ENCODE data around the gene TRPV4. TPM values are rescaled to one million over a fixed set of nuclear protein-coding genes. Genes with fewer than 3 reads are reported as not detected.
A peak's percentile ranks its signal among the peaks of the same experiment; 100 is the strongest.

TRPV4 gene
- total RNA-seq, 3 donors from 2014 or later (not counting 1 experiment from before 2014, with no cell fraction given) = not detected

DNA sequence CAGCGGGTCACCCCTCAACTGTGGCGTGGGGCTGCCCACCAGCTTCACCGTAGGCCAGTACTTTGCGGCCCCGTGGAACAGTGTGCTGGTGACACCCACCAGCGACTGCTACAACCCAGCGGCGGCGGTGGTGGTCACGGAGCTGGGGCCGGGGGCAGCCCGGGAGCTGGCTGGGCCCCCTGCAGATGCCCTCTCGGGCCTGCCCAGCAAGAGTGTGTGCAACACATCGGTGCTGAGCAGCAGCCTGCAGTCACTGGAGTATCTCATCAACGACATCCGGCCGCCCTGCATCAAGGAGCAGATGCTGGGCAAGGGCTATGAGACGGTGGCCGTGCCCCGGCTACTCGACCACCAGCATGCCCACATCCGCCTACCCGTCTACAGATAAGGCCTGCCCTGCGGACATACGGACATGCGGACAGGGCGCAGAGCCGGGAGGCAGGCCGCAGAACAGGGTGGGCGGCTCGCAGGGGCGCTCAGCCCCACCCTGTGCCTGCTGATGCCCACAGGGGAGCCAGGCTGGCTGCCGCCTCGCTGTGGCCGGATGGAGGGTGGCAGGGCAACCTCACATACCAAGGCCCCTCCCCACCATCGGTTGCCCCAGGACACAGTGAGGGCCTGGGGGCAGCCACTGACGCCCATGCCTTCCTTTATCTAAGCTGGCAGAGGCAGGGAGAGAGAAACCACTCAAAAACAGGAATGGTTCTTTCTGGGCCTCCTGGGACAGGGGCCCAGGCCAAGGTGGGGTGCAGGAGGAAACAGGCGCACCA lies 64.1 kb downstream of the TRPV4 start:
- Histone ChIP-seq H3K27ac (ENCODE audit: low read length) (no peak overlapping the region), H3K9me3 (ENCODE audit: control insufficient read depth, insufficient read depth, low read length) (no peaks in the 10 kb centered on the region), H3K36me3 (ENCODE audit: control insufficient read depth, insufficient read depth, low read length) (no peaks in the 10 kb centered on the region), H3K4me3 (ENCODE audit: low read length) (no peak overlapping the region), H3K27me3 (ENCODE audit: control insufficient read depth, insufficient read depth, low read length) (no peaks in the 10 kb centered on the region), H3K4me1 (ENCODE audit: control insufficient read depth, insufficient read depth, low read length) (no peaks in the 10 kb centered on the region)
- no peak for ATAC-seq
- no peaks in the 10 kb centered on the region for H3K27me3 Mint-ChIP-seq (ENCODE audit: low read depth in 2 of 2)
- DNase-seq = peak in 1 of 2 donors; percentile 6
- H3K4me1 Mint-ChIP-seq = peaks cover 0 to 10% of the 10 kb centered on the region in 2 donors
- no peak overlapping the region for H3K4me3 Mint-ChIP-seq
- no peaks in the 10 kb centered on the region for H3K9me3 Mint-ChIP-seq
- H3K27ac Mint-ChIP-seq = no peak overlapping the region
- TF ChIP-seq, protein P1, sequence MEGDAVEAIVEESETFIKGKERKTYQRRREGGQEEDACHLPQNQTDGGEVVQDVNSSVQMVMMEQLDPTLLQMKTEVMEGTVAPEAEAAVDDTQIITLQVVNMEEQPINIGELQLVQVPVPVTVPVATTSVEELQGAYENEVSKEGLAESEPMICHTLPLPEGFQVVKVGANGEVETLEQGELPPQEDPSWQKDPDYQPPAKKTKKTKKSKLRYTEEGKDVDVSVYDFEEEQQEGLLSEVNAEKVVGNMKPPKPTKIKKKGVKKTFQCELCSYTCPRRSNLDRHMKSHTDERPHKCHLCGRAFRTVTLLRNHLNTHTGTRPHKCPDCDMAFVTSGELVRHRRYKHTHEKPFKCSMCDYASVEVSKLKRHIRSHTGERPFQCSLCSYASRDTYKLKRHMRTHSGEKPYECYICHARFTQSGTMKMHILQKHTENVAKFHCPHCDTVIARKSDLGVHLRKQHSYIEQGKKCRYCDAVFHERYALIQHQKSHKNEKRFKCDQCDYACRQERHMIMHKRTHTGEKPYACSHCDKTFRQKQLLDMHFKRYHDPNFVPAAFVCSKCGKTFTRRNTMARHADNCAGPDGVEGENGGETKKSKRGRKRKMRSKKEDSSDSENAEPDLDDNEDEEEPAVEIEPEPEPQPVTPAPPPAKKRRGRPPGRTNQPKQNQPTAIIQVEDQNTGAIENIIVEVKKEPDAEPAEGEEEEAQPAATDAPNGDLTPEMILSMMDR (IDR thresholded peaks at IDR 0.05) = no peak
- intact Hi-C loops (cut with micrococcal nuclease) = no loop called here
- H3K36me3 Mint-ChIP-seq = no peaks in the 10 kb centered on the region
- 95% methylated on average over 38 of the region's 38 CpGs for WGBS (ENCODE audit: insufficient coverage)

DNA sequence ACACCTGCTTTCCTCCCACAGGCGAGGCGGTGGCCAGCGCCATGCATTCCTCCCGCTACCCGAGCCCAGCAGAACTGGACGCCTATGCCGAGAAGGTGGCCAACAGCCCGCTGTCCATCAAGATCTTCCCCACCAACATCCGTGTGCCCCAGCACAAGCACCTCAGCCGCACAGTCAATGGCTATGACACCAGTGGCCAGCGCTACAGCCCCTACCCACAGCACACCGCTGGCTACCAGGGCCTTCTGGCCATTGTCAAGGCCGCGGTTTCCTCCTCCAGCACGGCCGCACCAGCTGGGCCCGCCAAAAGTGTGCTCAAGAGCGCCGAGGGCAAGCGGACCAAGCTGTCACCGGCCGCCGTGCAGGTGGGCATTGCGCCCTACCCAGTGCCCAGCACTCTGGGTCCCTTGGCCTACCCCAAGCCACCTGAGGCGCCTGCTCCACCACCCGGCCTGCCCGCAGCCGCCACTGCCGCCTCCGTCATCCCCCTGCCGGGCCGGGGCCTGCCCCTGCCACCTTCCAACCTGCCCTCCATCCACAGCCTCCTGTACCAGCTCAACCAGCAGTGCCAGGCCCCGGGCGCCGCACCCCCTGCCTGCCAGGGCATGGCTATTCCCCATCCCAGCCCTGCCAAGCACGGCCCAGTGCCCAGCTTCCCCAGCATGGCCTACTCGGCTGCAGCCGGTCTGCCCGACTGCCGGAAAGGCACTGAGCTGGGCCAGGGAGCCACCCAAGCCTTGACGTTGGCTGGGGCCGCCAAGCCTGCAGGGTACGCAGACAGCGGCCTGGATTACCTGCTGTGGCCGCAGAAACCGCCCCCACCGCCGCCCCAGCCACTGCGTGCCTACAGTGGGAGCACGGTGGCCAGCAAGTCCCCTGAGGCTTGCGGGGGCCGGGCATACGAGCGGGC lies 65.0 kb downstream of the TRPV4 start:
- DNase-seq = peak in 1 of 2 donors; percentile 12
- TF ChIP-seq, protein P1 (IDR thresholded peaks at IDR 0.05) = no peak
- intact Hi-C loops (cut with micrococcal nuclease) = no loop called here
- peaks cover 4% of the 10 kb centered on the region for H3K9me3 ChIP-seq (ENCODE audit: control insufficient read depth, insufficient read depth, low read length)
- no peak overlapping the region for H3K27ac Mint-ChIP-seq
- H3K36me3 Mint-ChIP-seq = no peaks in the 10 kb centered on the region
- no peak for ATAC-seq
- H3K27me3 Mint-ChIP-seq (ENCODE audit: low read depth in 2 of 2) = no peaks in the 10 kb centered on the region
- H3K27me3 ChIP-seq (ENCODE audit: control insufficient read depth, insufficient read depth, low read length) = no peaks in the 10 kb centered on the region
- no peaks in the 10 kb centered on the region for H3K9me3 Mint-ChIP-seq
- no peak overlapping the region for H3K4me3 Mint-ChIP-seq
- H3K4me3 ChIP-seq (ENCODE audit: low read length) = no peak overlapping the region
- H3K27ac ChIP-seq (ENCODE audit: low read length) = no peak overlapping the region
- no peaks in the 10 kb centered on the region for H3K36me3 ChIP-seq (ENCODE audit: control insufficient read depth, insufficient read depth, low read length)
- H3K4me1 Mint-ChIP-seq = peaks cover 0 to 8% of the 10 kb centered on the region in 2 donors
- H3K4me1 ChIP-seq (ENCODE audit: control insufficient read depth, insufficient read depth, low read length) = no peaks in the 10 kb centered on the region
- 95% methylated on average over 54 of the region's 54 CpGs for WGBS (ENCODE audit: insufficient coverage)

DNA sequence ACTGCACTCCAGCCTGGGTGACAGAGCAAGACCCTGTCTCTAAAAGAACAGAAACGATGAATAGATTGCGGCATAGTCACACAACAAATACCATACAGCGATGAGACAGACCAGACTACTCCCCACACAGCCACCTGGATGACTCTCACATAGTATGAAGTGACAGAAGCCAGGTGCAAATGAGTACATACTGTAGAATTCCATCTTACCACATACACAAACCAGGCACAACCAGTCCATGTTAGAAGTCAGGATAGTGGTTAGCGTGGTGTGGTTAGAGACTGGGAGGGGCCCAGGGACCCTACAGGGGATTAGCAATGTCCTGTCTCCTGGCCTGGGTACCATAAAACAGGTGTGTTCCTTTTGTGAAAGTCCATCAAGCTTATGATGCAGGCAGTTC lies 65.7 kb downstream of the TRPV4 start:
- no peak overlapping the region for H3K4me3 ChIP-seq (ENCODE audit: low read length)
- H3K4me1 ChIP-seq (ENCODE audit: control insufficient read depth, insufficient read depth, low read length) = no peaks in the 10 kb centered on the region
- no peaks in the 10 kb centered on the region for H3K36me3 ChIP-seq (ENCODE audit: control insufficient read depth, insufficient read depth, low read length)
- no peak overlapping the region for H3K27ac Mint-ChIP-seq
- H3K4me3 Mint-ChIP-seq = no peak overlapping the region
- H3K9me3 ChIP-seq (ENCODE audit: control insufficient read depth, insufficient read depth, low read length) = peaks cover 7% of the 10 kb centered on the region
- TF ChIP-seq, protein P1 (IDR thresholded peaks at IDR 0.05) = no peak
- intact Hi-C loops (cut with micrococcal nuclease) = no loop called here
- 92% methylated on average over 4 of the region's 4 CpGs for WGBS (ENCODE audit: insufficient coverage)
- DNase-seq (no peak), ATAC-seq (no peak)
- H3K4me1 Mint-ChIP-seq = peaks cover 0 to 4% of the 10 kb centered on the region in 2 donors
- no peaks in the 10 kb centered on the region for H3K27me3 Mint-ChIP-seq (ENCODE audit: low read depth in 2 of 2)
- H3K27ac ChIP-seq (ENCODE audit: low read length) = no peak overlapping the region
- H3K27me3 ChIP-seq (ENCODE audit: control insufficient read depth, insufficient read depth, low read length) = no peaks in the 10 kb centered on the region
- no peaks in the 10 kb centered on the region for H3K36me3 Mint-ChIP-seq
- H3K9me3 Mint-ChIP-seq = no peaks in the 10 kb centered on the region
